ENCODE results near the gene TRAPPC3L. TPM values are rescaled to one million over a fixed set of nuclear protein-coding genes. Genes with fewer than 3 reads are reported as not detected.

The TRAPPC3L gene
- total and polyA plus RNA-seq, 7 donors: 0.03 to 0.16 (median 0.06) TPM; not detected in 4

- no peak for DNase-seq
- H3K4me1 ChIP-seq: no peaks in the 10 kb centered on the region
These were observed 97.9 kb downstream of the TRAPPC3L start for GRCh38 chr6:116447496-116448011.

GRCh38 chr6:116447052-116447451 is 98.4 kb downstream of the TRAPPC3L start:
- no peak for TF ChIP-seq CTCF (IDR thresholded peaks at IDR 0.05)
- Histone ChIP-seq H3K27me3 (ENCODE audit: insufficient read depth in 3 of 3, low read length in 2 of 3) (no peaks in the 10 kb centered on the region), H3K4me3 (no peak overlapping the region), H3K36me3 (ENCODE audit: insufficient read depth in 1 of 2, low read depth in 1 of 2) (no peaks in the 10 kb centered on the region), H3K27ac (no peak overlapping the region), H3K9me3 (no peaks in the 10 kb centered on the region), H3K4me1 (no peaks in the 10 kb centered on the region)
- no peak for ATAC-seq
- no peak for DNase-seq
- intact Hi-C loops (cut with DNase I): loop anchor here in 1 of 2 donors (5.0 kb wide), 1 partner anchor 160 kb away; no protein-coding TSS in a partner anchor
- 68 to 77% (median 76%) methylated on average over 3 of the region's 3 CpGs for WGBS, 3 donors

More at GRCh38 chr6:116447496-116448011, 97.9 kb downstream of the TRAPPC3L start:
- Histone ChIP-seq H3K9me3 (no peaks in the 10 kb centered on the region), H3K27me3 (ENCODE audit: insufficient read depth in 3 of 3, low read length in 2 of 3) (no peaks in the 10 kb centered on the region), H3K27ac (no peak overlapping the region), H3K4me3 (no peak overlapping the region), H3K36me3 (ENCODE audit: insufficient read depth in 1 of 2, low read depth in 1 of 2) (no peaks in the 10 kb centered on the region)
- TF ChIP-seq CTCF (IDR thresholded peaks at IDR 0.05): no peak
- peak; percentile 44 to 65 (median 50) for ATAC-seq
- intact Hi-C loops (cut with DNase I): loop anchor here in 1 of 2 donors (5.0 kb wide), 1 partner anchor 160 kb away; no protein-coding TSS in a partner anchor
- 18 to 32% (median 19%) methylated on average over 2 of the region's 2 CpGs for WGBS, 3 donors

- Histone ChIP-seq H3K4me1 (no peaks in the 10 kb centered on the region), H3K27me3 (ENCODE audit: insufficient read depth in 3 of 3, low read length in 2 of 3) (no peaks in the 10 kb centered on the region), H3K9me3 (no peaks in the 10 kb centered on the region), H3K4me3 (no peak overlapping the region), H3K27ac (no peak overlapping the region), H3K36me3 (ENCODE audit: insufficient read depth in 1 of 2, low read depth in 1 of 2) (no peaks in the 10 kb centered on the region)
- intact Hi-C loops (cut with DNase I): loop anchor here in 1 of 2 donors (5.0 kb wide), 1 partner anchor 159 kb away; no protein-coding TSS in a partner anchor
- ATAC-seq (no peak), DNase-seq (no peak)
- WGBS, 3 donors: 86 to 94% (median 94%) methylated on average over 1 of the region's 1 CpG
- TF ChIP-seq CTCF (IDR thresholded peaks at IDR 0.05): no peak
These were observed 99.1 kb downstream of the TRAPPC3L start for GRCh38 chr6:116446399-116446798.

GRCh38 chr6:116445102-116445501 is 100.4 kb downstream of the TRAPPC3L start:
- Histone ChIP-seq H3K4me3 (no peak overlapping the region), H3K36me3 (ENCODE audit: insufficient read depth in 1 of 2, low read depth in 1 of 2) (no peaks in the 10 kb centered on the region), H3K27me3 (ENCODE audit: insufficient read depth in 3 of 3, low read length in 2 of 3) (no peaks in the 10 kb centered on the region), H3K27ac (no peak overlapping the region), H3K4me1 (no peaks in the 10 kb centered on the region), H3K9me3 (no peaks in the 10 kb centered on the region)
- intact Hi-C loops (cut with DNase I): loop anchor here in 1 of 2 donors (5.0 kb wide), 1 partner anchor 158 kb away; no protein-coding TSS in a partner anchor
- WGBS, 3 donors: 47 to 56% (median 47%) methylated on average over 5 of the region's 5 CpGs
- ATAC-seq: no peak
- TF ChIP-seq CTCF (IDR thresholded peaks at IDR 0.05): no peak
- no peak for DNase-seq

Other genes with a start within 250 kb of the TRAPPC3L start
- 10 to 100 TPM in 3 of 4 donors, 1 to 10 TPM in 1; 9.6 to 26.7 (median 12.1) TPM for gene DSE, start 174.7 kb downstream of the TRAPPC3L start, total RNA-seq
- gene DSE, start 174.7 kb downstream of the TRAPPC3L start, polyA plus RNA-seq: 1 to 10 TPM; 2.3 to 5.2 (median 3.2) TPM
- gene CALHM6, start 84.3 kb downstream of the TRAPPC3L start, total RNA-seq: under 1 TPM in 3 of 4 donors, not detected in 1; 0.50 to 0.84 (median 0.61) TPM
- 1 to 10 TPM in 2 of 3 donors, under 1 TPM in 1; 0.97 to 2.1 (median 1.1) TPM for gene CALHM6, start 84.3 kb downstream of the TRAPPC3L start, polyA plus RNA-seq
- gene CALHM5, start 34.0 kb downstream of the TRAPPC3L start, total RNA-seq: 1 to 10 TPM in 1 of 4 donors, under 1 TPM in 3; 0.58 to 1.2 (median 0.82) TPM
- under 1 TPM; 0.52 to 0.82 (median 0.73) TPM for gene CALHM5, start 34.0 kb downstream of the TRAPPC3L start, polyA plus RNA-seq
- 1 to 10 TPM in 1 of 4 donors, under 1 TPM in 2, not detected in 1; 0.27 to 1.2 (median 0.34) TPM for gene CALHM4, start 8.1 kb upstream of the TRAPPC3L start, total RNA-seq
- gene CALHM4, start 8.1 kb upstream of the TRAPPC3L start, polyA plus RNA-seq: under 1 TPM in 2 of 3 donors, not detected in 1; 0.07 to 0.86 TPM
- gene RWDD1, start 25.8 kb upstream of the TRAPPC3L start, total RNA-seq: 10 to 100 TPM; 49.5 to 71.4 (median 69.3) TPM
- 100 to 1,000 TPM in 1 of 3 donors, 10 to 100 TPM in 2; 72.0 to 153 (median 86.5) TPM for gene RWDD1, start 25.8 kb upstream of the TRAPPC3L start, polyA plus RNA-seq
- gene RSPH4A, start 70.8 kb upstream of the TRAPPC3L start, total RNA-seq: under 1 TPM in 3 of 4 donors, not detected in 1; 0.21 to 0.71 (median 0.38) TPM
- under 1 TPM; 0.13 to 0.22 (median 0.14) TPM for gene RSPH4A, start 70.8 kb upstream of the TRAPPC3L start, polyA plus RNA-seq
- 1 to 10 TPM; 3.6 to 5.9 (median 4.6) TPM for gene ZUP1, start 123.1 kb upstream of the TRAPPC3L start, total RNA-seq
- 1 to 10 TPM; 3.4 to 9.7 (median 4.6) TPM for gene ZUP1, start 123.1 kb upstream of the TRAPPC3L start, polyA plus RNA-seq
- 10 to 100 TPM; 10.2 to 20.7 (median 13.8) TPM for gene KPNA5, start 135.5 kb upstream of the TRAPPC3L start, total RNA-seq
- 10 to 100 TPM in 1 of 3 donors, 1 to 10 TPM in 2; 2.7 to 12.7 (median 6.3) TPM for gene KPNA5, start 135.5 kb upstream of the TRAPPC3L start, polyA plus RNA-seq
- gene FAM162B, start 220.0 kb upstream of the TRAPPC3L start, total RNA-seq: 1 to 10 TPM; 1.8 to 7.7 (median 3.4) TPM
- gene FAM162B, start 220.0 kb upstream of the TRAPPC3L start, polyA plus RNA-seq: 1 to 10 TPM; 2.3 to 3.7 (median 2.8) TPM